K562 (cell line): ENCODE data around the gene POLR1C. TPM values are rescaled to one million over a fixed set of nuclear protein-coding genes. Genes with fewer than 3 reads are reported as not detected.

Source experiments
- ATAC-seq: fragments of 200-7000 bp; cut with Tn5 transposase; 3 replicates; pipeline ENCODE4 v1.9.1; 2020; ENCODE audit warnings: moderate library complexity
- BruUV-seq: library from RNA; stranded (reverse); fragments of 400-500 nt; replicated peaks from 2 replicates; lab custom pipeline; 2021; lab: Mats Ljungman, UMichigan
- CTCF ChIA-PET: fragments of 300-600 bp; formaldehyde crosslinking; extraction: SDS; loops from one replicate; lab custom pipeline; 2021; ENCODE audit warnings: low intra/inter-chr PET ratio; lab: Yijun Ruan, JAX
- POLR2A ChIA-PET: fragments of 300-600, 350-650 bp; sonication (Branson Sonifier 250); formaldehyde crosslinking; extraction: SDS; loops from one replicate; lab custom pipeline; 2021; ENCODE audit warnings: antibody characterized with exemption, inconsistent platforms; lab: Yijun Ruan, JAX
- DNase-seq, 4 experiments: peaks; one replicate each; pipeline versions ENCODE4 v3.0.0 to v3.0.0-alpha.2; 2011 to 2018; ENCODE audit warnings: low spot score in 3 of 4, mixed read lengths in 3 of 4; ENCODE audit errors: extremely low read depth in 1 of 4
- FAIRE-seq: peaks from 2 replicates; lab custom pipeline; 2011; peaks lifted over from hg19 to GRCh38; lab: Jason Lieb, UNC
- H2AFZ ChIP-seq: 2 replicates; pipeline ENCODE4 v1.6.0; 2011; ENCODE audit warnings: low read depth, low read length, control low read depth, inconsistent platforms
- H3K27ac ChIP-seq: fragments of 200-600 bp; 3 replicates; pipeline ENCODE4 v1.8.0; 2011; ENCODE audit warnings: low read depth, mild to moderate bottlenecking, control low read depth, inconsistent platforms, low read length, moderate library complexity, mixed read lengths; ENCODE audit errors: extremely low read depth
- H3K27me3 ChIP-seq, 2 experiments: fragments of 300-600 bp in 1 of 2; 2 replicates in 1 of 2; 3 replicates in 1 of 2; pipeline versions ENCODE4 v1.6.0 to v1.8.0; 2011; ENCODE audit warnings: inconsistent platforms in 2 of 2, low read length in 2 of 2, mild to moderate bottlenecking in 1 of 2, mixed read lengths in 1 of 2, moderate library complexity in 1 of 2; ENCODE audit not compliant: control insufficient read depth in 2 of 2, insufficient read depth in 2 of 2
- H3K36me3 ChIP-seq: fragments of 300-600 bp; 3 replicates; pipeline ENCODE4 v1.8.0; 2011; ENCODE audit warnings: mild to moderate bottlenecking, low read length, inconsistent platforms; ENCODE audit not compliant: control insufficient read depth, insufficient read depth
- H3K4me1 ChIP-seq, 2 experiments: fragments of 200-600 bp in 1 of 2; replicated peaks in 1 of 2; 2 replicates in 1 of 2; 3 replicates in 1 of 2; pipeline versions ENCODE4 v1.5.1 to v1.8.0; 2011; ENCODE audit warnings: inconsistent platforms in 2 of 2, low read length in 2 of 2, mild to moderate bottlenecking in 1 of 2, mixed read lengths in 1 of 2, moderate library complexity in 1 of 2; ENCODE audit not compliant: control insufficient read depth in 2 of 2, insufficient read depth in 2 of 2
- H3K4me2 ChIP-seq: 2 replicates; pipeline ENCODE4 v1.6.1; 2011; ENCODE audit warnings: low read length, control low read depth, inconsistent platforms, mixed read lengths; ENCODE audit not compliant: insufficient read depth
- H3K4me3 ChIP-seq: fragments of 200-600 bp; sonication (generic), shearing (Covaris generic); 2 replicates; pipeline ENCODE4 v1.5.1; 2016; ENCODE audit warnings: control low read depth, inconsistent platforms
- H3K79me2 ChIP-seq: fragments of 200-600 bp; 3 replicates; pipeline ENCODE4 v1.8.0; 2011; ENCODE audit warnings: low read length, inconsistent platforms; ENCODE audit not compliant: control insufficient read depth, insufficient read depth
- H3K9ac ChIP-seq, 2 experiments: 2 replicates each; pipeline versions ENCODE4 v1.6.0 to v1.6.1; 2011; ENCODE audit warnings: low read depth in 2 of 2, low read length in 2 of 2, control low read depth in 1 of 2, inconsistent platforms in 1 of 2, mild to moderate bottlenecking in 1 of 2, mixed read lengths in 1 of 2; ENCODE audit not compliant: insufficient read depth in 1 of 2
- H3K9me1 ChIP-seq: one replicate; pipeline ENCODE4 v1.6.0; 2011; ENCODE audit warnings: inconsistent platforms, mild to moderate bottlenecking, low read length, moderate library complexity; ENCODE audit not compliant: control insufficient read depth, insufficient read depth
- H3K9me3 ChIP-seq: replicated peaks from 2 replicates; pipeline ENCODE4 v1.5.1; 2011; ENCODE audit warnings: low read depth, low read length, inconsistent platforms; ENCODE audit not compliant: control insufficient read depth, insufficient read depth
- H4K20me1 ChIP-seq: replicated peaks from 2 replicates; pipeline ENCODE4 v1.6.1; 2011; ENCODE audit warnings: low read length, inconsistent platforms, mixed read lengths; ENCODE audit not compliant: control insufficient read depth, insufficient read depth
- ETV5 ChIP-seq: sonication (generic); formaldehyde crosslinking; IDR thresholded peaks from 2 replicates; pipeline ENCODE4 v1.4.0; 2020; ENCODE audit warnings: low read depth, mild to moderate bottlenecking, missing genetic modification reagents
- HDAC2 ChIP-seq: fragments of 450-650 bp; IDR thresholded peaks from 2 replicates; pipeline ENCODE4 v1.6.1; 2016; ENCODE audit warnings: mild to moderate bottlenecking
- HMG20A ChIP-seq: fragments of 450-650 bp; formaldehyde crosslinking; conservative IDR thresholded peaks from 2 replicates; pipeline ENCODE4 v1.4.0; 2020; ENCODE audit warnings: mild to moderate bottlenecking, mixed read lengths
- KDM4B ChIP-seq, 2 experiments: fragments of 450-650 bp in 1 of 2; sonication (generic) in 1 of 2; IDR thresholded peaks; 2 replicates each; pipeline ENCODE4 v1.6.1; 2016 to 2017; ENCODE audit warnings: borderline replicate concordance in 2 of 2, antibody characterized with exemption in 1 of 2, low read depth in 1 of 2, mild to moderate bottlenecking in 1 of 2
- NRF1 ChIP-seq, 2 experiments: fragments of 450-650 bp; IDR thresholded peaks in 1 of 2; conservative IDR thresholded peaks in 1 of 2; 2 replicates each; pipeline ENCODE4 v1.6.1; 2014; ENCODE audit warnings: mild to moderate bottlenecking in 2 of 2
- PPARD ChIP-seq: fragments of 250-450 bp; sonication (Bioruptor Pico); IDR thresholded peaks from 2 replicates; pipeline ENCODE4 v1.8.0; 2022; ENCODE audit warnings: inconsistent platforms, mild to moderate bottlenecking, moderate library complexity
- RFX7 ChIP-seq: fragments of 250-450 bp; sonication (Bioruptor Pico); IDR thresholded peaks from 2 replicates; pipeline ENCODE4 v1.5.1; 2021; ENCODE audit warnings: mild to moderate bottlenecking
- RHOXF2B ChIP-seq: fragments of 250-450 bp; sonication (Bioruptor Pico); conservative IDR thresholded peaks from 2 replicates; pipeline ENCODE4 v1.5.1; 2021
- SMARCA4 ChIP-seq: fragments of 450-650 bp; IDR thresholded peaks from 2 replicates; pipeline ENCODE4 v1.6.1; 2016
- YY1 ChIP-seq, 3 experiments: IDR thresholded peaks; 2 replicates each; pipeline ENCODE4 v1.6.1; 2011; ENCODE audit warnings: low read length in 2 of 3, mild to moderate bottlenecking in 2 of 3, moderate library complexity in 2 of 3, borderline replicate concordance in 1 of 3, control low read depth in 1 of 3, low read depth in 1 of 3; ENCODE audit not compliant: insufficient read depth in 3 of 3, insufficient replicate concordance in 2 of 3, control insufficient read depth in 1 of 3, insufficient read length in 1 of 3; ENCODE audit errors: extremely low read depth in 1 of 3
- ZKSCAN3 ChIP-seq: fragments of 250-450 bp; sonication (Bioruptor Pico); IDR thresholded peaks from 2 replicates; pipeline ENCODE4 v1.4.0; 2020
- ZNF3 ChIP-seq: fragments of 250-450 bp; sonication (Bioruptor Pico); IDR thresholded peaks from 2 replicates; pipeline ENCODE4 v1.5.0; 2021; ENCODE audit warnings: mild to moderate bottlenecking, moderate library complexity
- ZNF586 ChIP-seq: fragments of 450-650 bp; formaldehyde crosslinking; conservative IDR thresholded peaks from 2 replicates; pipeline ENCODE4 v1.4.0; 2020; ENCODE audit warnings: mild to moderate bottlenecking, moderate library complexity
- ZNF639 ChIP-seq, 2 experiments: fragments of 200-800 bp in 1 of 2; sonication (Bioruptor generic) in 1 of 2; sonication (generic) in 1 of 2; formaldehyde crosslinking in 1 of 2; IDR thresholded peaks in 1 of 2; conservative IDR thresholded peaks in 1 of 2; 2 replicates each; pipeline versions ENCODE4 v1.5.0 to v1.6.1; 2016 to 2020; ENCODE audit warnings: missing compliant biosample characterization in 1 of 2, missing genetic modification characterization in 1 of 2, missing genetic modification reagents in 1 of 2
- ZNF830 ChIP-seq: fragments of 250-450 bp; sonication (Bioruptor Pico); IDR thresholded peaks from 2 replicates; pipeline ENCODE4 v1.5.0; 2021; ENCODE audit warnings: mild to moderate bottlenecking
- ZZZ3 ChIP-seq: fragments of 450-650 bp; IDR thresholded peaks from 2 replicates; pipeline ENCODE4 v1.6.1; 2016; ENCODE audit warnings: antibody characterized with exemption, mild to moderate bottlenecking, moderate library complexity
- WGBS: fragments of 100-300 bp; shearing (Covaris generic); methylation state at CpG from one replicate; pipeline ENCODE4 v1.1.6; 2016; ENCODE audit warnings: low coverage, mixed read lengths; ENCODE audit not compliant: insufficient coverage; ENCODE audit errors: missing lambda C conversion rate; 5-methylcytosine and 5-hydroxymethylcytosine counted together
- in situ Hi-C: fragments of 300-500 bp; cut with MboI; formaldehyde crosslinking; loops from 4 replicates; pipeline ENCODE4 v1.15.0; 2018; ENCODE audit warnings: inconsistent platforms, mixed read lengths
- intact Hi-C: fragments of 100-400 bp; cut with micrococcal nuclease; formaldehyde crosslinking; loops from 2 replicates; pipeline ENCODE4 v1.14.2; 2022
- polyA plus RNA-seq, 8 experiments: library from polyadenylated mRNA; depleted of rRNA in 4 of 8; stranded (reverse) in 5 of 8; unstranded in 3 of 8; fragments of >200 nt; fragmentation: Nextera tagmentation in 2 of 8; fragmentation: Illumina TruSeq in 1 of 8; extraction: Ambion mirVana in 2 of 8; extraction: Trizol in 1 of 8; gene quantifications; 2 replicates each; pipeline versions ENCODE4 v1.2.1 to v1.2.3, GENCODE V29; 2011 to 2014; ENCODE audit warnings: inconsistent platforms in 1 of 8, missing spikeins in 1 of 8
- total RNA-seq, 7 experiments: library from RNA; depleted of rRNA in 6 of 7; stranded (reverse); fragments of >200 nt in 6 of 7; fragmentation: Illumina TruSeq in 2 of 7; extraction: Trizol in 2 of 7; gene quantifications; 2 replicates each; pipeline versions ENCODE4 v1.2.1 to v1.2.3, GENCODE V29; 2011 to 2021; ENCODE audit warnings: low replicate concordance in 1 of 7
- TF ChIP-seq, protein P1 (sequence below): IDR thresholded peaks from 2 replicates; pipeline ENCODE4 v1.6.1; 2012; ENCODE audit warnings: low read depth, low read length, improper control_type of control experiment, borderline replicate concordance

POLR1C gene
- total and polyA plus RNA-seq, 9 of the 15 experiments (the other 6 are each of a cell fraction or from before 2014, with no cell fraction given) = 83.5 to 429 (median 120) TPM

DNA sequence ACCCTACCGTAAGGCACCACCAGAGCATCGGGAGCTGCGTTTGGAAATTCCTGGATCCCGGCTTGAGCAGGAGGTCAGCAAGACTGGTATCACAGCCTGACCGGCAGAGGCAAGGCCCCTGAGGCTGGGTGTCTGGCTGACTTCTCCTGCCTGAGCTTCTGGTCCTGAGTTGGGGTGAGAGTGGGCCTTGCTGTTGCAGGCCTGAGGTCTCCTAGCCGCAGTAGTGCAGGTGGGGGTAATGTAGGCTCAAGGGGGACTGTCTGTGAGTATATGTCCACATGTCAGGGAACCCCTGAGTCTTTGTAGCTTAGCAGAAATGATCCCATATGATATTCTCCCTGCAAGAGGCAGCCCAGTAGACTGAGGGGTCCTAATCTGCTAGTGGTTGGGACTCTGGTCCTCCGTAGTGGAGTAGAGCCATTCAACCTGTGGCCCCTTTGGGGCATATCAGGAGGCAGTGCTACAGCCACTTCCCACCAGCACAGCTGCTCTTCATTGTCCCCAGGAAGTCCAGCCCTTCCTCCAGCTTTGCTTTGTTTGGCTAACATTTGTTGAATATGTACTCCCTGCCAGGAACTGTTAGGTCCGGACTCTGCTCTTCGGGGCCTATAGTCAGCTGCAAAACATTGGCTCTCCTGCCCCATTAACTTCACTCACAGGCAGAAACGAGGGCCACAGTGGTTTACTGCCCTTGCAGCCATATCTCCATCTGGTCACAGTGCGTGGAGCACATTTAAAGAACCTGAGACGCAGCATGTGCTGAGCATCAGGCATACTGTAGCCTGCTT, 17.7 kb upstream of the POLR1C start (continued):
- no peak for TF ChIP-seq ZNF639 (CRISPR knock-in tag; conservative IDR thresholded peaks at IDR 0.05 in 1 of 2, IDR thresholded peaks at IDR 0.05 in 1 of 2)

GRCh38 chr6:43500921-43501320, 16.0 kb upstream of the POLR1C start:
- Histone ChIP-seq H3K36me3 (peaks cover 78% of the 10 kb centered on the region; the same call in 2 of the 3 replicates), H4K20me1 (peaks cover 15% of the 10 kb centered on the region; the same call in 1 of the 2 replicates), H3K4me1 (peaks cover 0 to 15% of the 10 kb centered on the region in 2 experiments; a peak in 2 of 5 replicates), H3K27me3 (no peaks in the 10 kb centered on the region), H3K9me1 (peaks cover 3% of the 10 kb centered on the region), H3K9me3 (no peaks in the 10 kb centered on the region), H3K79me2 (no peaks in the 10 kb centered on the region), H3K4me3 (no peak overlapping the region), H3K27ac (no peak overlapping the region), H3K9ac (no peak overlapping the region), H2AFZ (no peak overlapping the region), H3K4me2 (no peak overlapping the region)
- 100% methylated on average over 3 of the region's 3 CpGs for WGBS
- no TSS peak for BruUV-seq
- ChIA-PET POLR2A (interaction anchor here (0.6 to 0.8 kb wide), 4 partner anchors 11 to 64 kb away, joined by 3 to 5 read pairs (median 3); no protein-coding TSS in a partner anchor), CTCF (no interaction called here)
- DNase-seq (no peak), ATAC-seq (no peak), FAIRE-seq (no peak)
- in situ Hi-C loops = no loop called here
- intact Hi-C loops = no loop called here
- no peak for TF ChIP-seq HDAC2
- no peak for TF ChIP-seq ZZZ3
- TF ChIP-seq KDM4B (IDR thresholded peaks at IDR 0.05; ENCODE audit: borderline replicate concordance in 2 of 2, low read depth in 1 of 2) = no peak
- no peak for TF ChIP-seq NRF1 (conservative IDR thresholded peaks at IDR 0.05 in 1 of 2, IDR thresholded peaks at IDR 0.05 in 1 of 2)
- TF ChIP-seq ETV5 (CRISPR knock-in tag) = no peak
- no peak for TF ChIP-seq ZNF3 (CRISPR knock-in tag)
- no peak for TF ChIP-seq HMG20A
- TF ChIP-seq YY1 (IDR thresholded peaks at IDR 0.05; ENCODE audit: borderline replicate concordance in 1 of 3, control insufficient read depth in 1 of 3, extremely low read depth in 1 of 3, insufficient read depth in 3 of 3, insufficient read length in 1 of 3, insufficient replicate concordance in 2 of 3, low read depth in 1 of 3, low read length in 2 of 3) = no peak
- TF ChIP-seq SMARCA4 = no peak
- no peak for TF ChIP-seq ZNF586 (CRISPR knock-in tag)
- no peak for TF ChIP-seq RFX7 (CRISPR knock-in tag)
- TF ChIP-seq PPARD (CRISPR knock-in tag) = no peak
- no peak for TF ChIP-seq ZNF830
- no peak for TF ChIP-seq RHOXF2B (CRISPR knock-in tag)
- TF ChIP-seq, protein P1, sequence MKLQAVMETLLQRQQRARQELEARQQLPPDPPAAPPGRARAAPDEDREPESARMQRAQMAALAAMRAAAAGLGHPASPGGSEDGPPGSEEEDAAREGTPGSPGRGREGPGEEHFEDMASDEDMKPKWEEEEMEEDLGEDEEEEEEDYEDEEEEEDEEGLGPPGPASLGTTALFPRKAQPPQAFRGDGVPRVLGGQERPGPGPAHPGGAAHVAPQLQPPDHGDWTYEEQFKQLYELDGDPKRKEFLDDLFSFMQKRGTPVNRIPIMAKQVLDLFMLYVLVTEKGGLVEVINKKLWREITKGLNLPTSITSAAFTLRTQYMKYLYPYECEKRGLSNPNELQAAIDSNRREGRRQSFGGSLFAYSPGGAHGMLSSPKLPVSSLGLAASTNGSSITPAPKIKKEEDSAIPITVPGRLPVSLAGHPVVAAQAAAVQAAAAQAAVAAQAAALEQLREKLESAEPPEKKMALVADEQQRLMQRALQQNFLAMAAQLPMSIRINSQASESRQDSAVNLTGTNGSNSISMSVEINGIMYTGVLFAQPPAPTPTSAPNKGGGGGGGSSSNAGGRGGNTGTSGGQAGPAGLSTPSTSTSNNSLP = no peak
- no peak for TF ChIP-seq ZKSCAN3 (CRISPR knock-in tag)
